Esophagus muscularis mucosa (tissue), 4 donors: ENCODE data around the gene EXOSC7. TPM values are rescaled to one million over a fixed set of nuclear protein-coding genes. Genes with fewer than 3 reads are reported as not detected.
A peak's percentile ranks its signal among the peaks of the same experiment; 100 is the strongest.

ENCODE experiments used
- DNase-seq: peaks from one replicate; pipeline ENCODE4 v3.0.0-alpha.2; 2017; ENCODE audit errors: extremely low spot score
- H3K27ac ChIP-seq, 4 donors: fragments of 200-600 bp; sonication (generic); replicated peaks in 1 of 4; 1 replicate in 3 of 4; 2 replicates in 1 of 4; pipeline ENCODE4 v1.5.1; 2016 to 2019; ENCODE audit warnings: mild to moderate bottlenecking in 1 of 4
- H3K27me3 ChIP-seq, 4 donors: fragments of 200-600 bp; sonication (generic); one replicate each; pipeline versions ENCODE4 v1.5.1 to v1.6.0; 2016 to 2019
- H3K36me3 ChIP-seq, 4 donors: fragments of 200-600 bp; sonication (generic); one replicate each; pipeline ENCODE4 v1.5.1; 2016 to 2019
- H3K4me1 ChIP-seq, 4 donors: fragments of 200-600 bp; sonication (generic); one replicate each; pipeline ENCODE4 v1.5.1; 2016 to 2019
- H3K4me3 ChIP-seq, 4 donors: fragments of 200-600 bp; sonication (generic); 1 replicate in 2 of 4; 2 replicates in 2 of 4; pipeline ENCODE4 v1.5.1; 2016 to 2019; ENCODE audit warnings: mild to moderate bottlenecking in 4 of 4, moderate library complexity in 1 of 4
- H3K9me3 ChIP-seq, 4 donors: fragments of 200-600 bp; sonication (generic); 1 replicate in 3 of 4; 2 replicates in 1 of 4; pipeline ENCODE4 v1.5.1; 2016 to 2019
- CTCF ChIP-seq, 3 experiments: fragments of 200-600 bp in 2 of 3; fragments of 450-650 bp in 1 of 3; sonication (generic) in 2 of 3; IDR thresholded peaks; one replicate each; pipeline ENCODE4 v1.5.1; 2017 to 2019; ENCODE audit warnings: antibody characterized with exemption in 3 of 3, mild to moderate bottlenecking in 2 of 3, moderate library complexity in 1 of 3
- EP300 ChIP-seq: sonication (generic); formaldehyde crosslinking; IDR thresholded peaks from one replicate; pipeline ENCODE4 v1.6.1; 2017; ENCODE audit warnings: antibody characterized with exemption
- POLR2A ChIP-seq: fragments of 450-650 bp; IDR thresholded peaks from one replicate; pipeline ENCODE4 v1.6.1; 2017; ENCODE audit warnings: antibody characterized with exemption, moderate library complexity, mild to moderate bottlenecking, low read depth
- POLR2AphosphoS5 ChIP-seq, 2 donors: sonication (generic); formaldehyde crosslinking; IDR thresholded peaks; one replicate each; pipeline ENCODE4 v1.6.1; 2017; ENCODE audit warnings: antibody characterized with exemption in 2 of 2
- WGBS: methylation state at CpG from one replicate; pipeline ENCODE4 v1.1.5; 2018; 5-methylcytosine and 5-hydroxymethylcytosine counted together
- intact Hi-C: fragments of 100-400 bp; cut with DNase I; formaldehyde crosslinking; loops from one replicate; pipeline ENCODE4 v1.15.1; 2023
- total RNA-seq, 4 donors: library from RNA; depleted of rRNA; stranded (reverse); fragments of >200 nt; gene quantifications; one replicate each; pipeline versions ENCODE4 v1.1.0 to v1.2.1, GENCODE V29; 2016

Gene EXOSC7
- total RNA-seq, 4 donors from 2014 or later = 20.8 to 35.1 (median 29.2) TPM

GRCh38 chr3:45026957-45027356 lies 50.9 kb downstream of the EXOSC7 start:
- no peaks in the 10 kb centered on the region for H3K9me3 ChIP-seq
- peaks cover 41 to 68% (median 64%) of the 10 kb centered on the region in 4 donors for H3K4me1 ChIP-seq
- DNase-seq = no peak
- H3K27ac ChIP-seq = peak overlapping the region; percentile 62 to 79 (median 73)
- peaks cover 0 to 13% (median 7%) of the 10 kb centered on the region in 4 donors for H3K36me3 ChIP-seq
- 15% methylated on average over 4 of the region's 4 CpGs for WGBS
- H3K27me3 ChIP-seq = no peaks in the 10 kb centered on the region
- TF ChIP-seq POLR2AphosphoS5 (IDR thresholded peaks at IDR 0.05) = peak; percentile 52 to 69
- TF ChIP-seq EP300 = no peak
- intact Hi-C loops = no loop called here
- H3K4me3 ChIP-seq = peak overlapping the region; percentile 41 to 55 (median 46)

- no peak for DNase-seq
- Histone ChIP-seq H3K36me3 (peaks cover 0 to 16% (median 12%) of the 10 kb centered on the region in 4 donors), H3K4me1 (peaks cover 36 to 68% (median 63%) of the 10 kb centered on the region in 4 donors), H3K4me3 (peak overlapping the region; percentile 41 to 55 (median 46)), H3K27me3 (no peaks in the 10 kb centered on the region), H3K27ac (peak overlapping the region; percentile 62 to 79 (median 73)), H3K9me3 (no peaks in the 10 kb centered on the region)
- TF ChIP-seq EP300 (no peak), CTCF (IDR thresholded peaks at IDR 0.05) (no peak), POLR2AphosphoS5 (IDR thresholded peaks at IDR 0.05) (no peak), POLR2A (no peak)
- 41% methylated on average over 4 of the region's 4 CpGs for WGBS
- intact Hi-C loops = no loop called here
These were observed 51.4 kb downstream of the EXOSC7 start for GRCh38 chr3:45027441-45027840.

DNA sequence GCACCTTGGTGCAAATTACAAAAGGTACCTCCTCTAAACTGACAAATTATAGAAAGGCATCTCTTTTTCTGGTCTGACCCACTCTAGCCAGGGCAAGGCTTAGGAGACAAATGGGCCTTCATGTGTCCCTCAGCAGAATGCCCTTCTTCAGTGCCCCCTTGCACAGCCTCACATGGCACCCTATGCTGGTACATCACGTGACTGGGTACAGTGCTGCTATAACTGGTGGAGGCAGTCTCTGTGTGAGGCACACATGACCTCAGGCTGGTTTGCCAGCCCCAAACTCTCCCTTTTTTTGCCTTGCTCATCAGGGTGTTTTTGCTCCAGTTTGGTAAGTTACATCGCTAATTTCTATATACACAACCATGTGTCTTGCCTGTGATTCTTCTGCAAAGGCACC lies 53.2 kb downstream of the EXOSC7 start:
- Histone ChIP-seq H3K4me1 (peaks cover 38 to 70% (median 66%) of the 10 kb centered on the region in 4 donors), H3K9me3 (no peaks in the 10 kb centered on the region), H3K27me3 (no peaks in the 10 kb centered on the region), H3K27ac (peak overlapping the region; percentile 62 to 79 (median 73)), H3K4me3 (no peak overlapping the region), H3K36me3 (peaks cover 0 to 28% (median 14%) of the 10 kb centered on the region in 4 donors)
- intact Hi-C loops = no loop called here
- 79% methylated on average over 2 of the region's 2 CpGs for WGBS
- DNase-seq = no peak
- TF ChIP-seq POLR2AphosphoS5 (IDR thresholded peaks at IDR 0.05) (no peak), POLR2A (no peak), CTCF (IDR thresholded peaks at IDR 0.05) (no peak), EP300 (no peak)

GRCh38 chr3:45029661-45030060 lies 53.6 kb downstream of the EXOSC7 start:
- Histone ChIP-seq H3K27me3 (no peaks in the 10 kb centered on the region), H3K9me3 (no peaks in the 10 kb centered on the region), H3K4me1 (peaks cover 38 to 70% (median 66%) of the 10 kb centered on the region in 4 donors), H3K4me3 (no peak overlapping the region), H3K36me3 (peaks cover 0 to 30% (median 14%) of the 10 kb centered on the region in 4 donors), H3K27ac (peak overlapping the region; percentile 18 to 79 (median 68))
- 63% methylated on average over 4 of the region's 5 CpGs for WGBS
- intact Hi-C loops = no loop called here
- DNase-seq = no peak
- TF ChIP-seq POLR2AphosphoS5 (IDR thresholded peaks at IDR 0.05) (peak; percentile 7 to 36), POLR2A (no peak), EP300 (no peak), CTCF (IDR thresholded peaks at IDR 0.05) (no peak)

DNA sequence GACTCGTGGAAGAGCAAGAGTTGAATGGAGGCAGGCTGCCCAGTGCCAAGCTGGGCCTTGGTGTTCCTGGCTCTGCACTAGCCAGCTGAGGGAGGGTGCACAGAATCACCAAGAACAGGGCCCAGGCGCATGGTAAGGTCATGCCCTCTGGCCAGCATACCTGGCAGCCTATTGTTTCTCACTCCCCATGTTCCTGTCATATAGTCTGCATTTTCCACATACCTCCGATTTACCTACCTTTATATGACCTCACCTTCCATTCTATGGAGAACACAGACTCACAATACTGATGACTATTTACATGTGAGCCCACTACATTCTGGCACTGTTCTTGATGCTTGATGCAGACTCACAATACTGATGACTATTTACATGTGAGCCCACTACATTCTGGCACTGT lies 55.5 kb downstream of the EXOSC7 start:
- H3K4me1 ChIP-seq = peaks cover 38 to 70% (median 66%) of the 10 kb centered on the region in 4 donors
- intact Hi-C loops = no loop called here
- no peak overlapping the region for H3K4me3 ChIP-seq
- WGBS = 89% methylated on average over 2 of the region's 3 CpGs
- H3K27ac ChIP-seq = no peak overlapping the region
- no peak for DNase-seq
- H3K27me3 ChIP-seq = no peaks in the 10 kb centered on the region
- TF ChIP-seq POLR2A (no peak), EP300 (no peak), POLR2AphosphoS5 (IDR thresholded peaks at IDR 0.05) (no peak), CTCF (IDR thresholded peaks at IDR 0.05) (no peak)
- no peaks in the 10 kb centered on the region for H3K9me3 ChIP-seq
- H3K36me3 ChIP-seq = peaks cover 0 to 36% (median 14%) of the 10 kb centered on the region in 4 donors
